ENCODE measurements around the gene RNPEPL1.

Gene RNPEPL1

DNA sequence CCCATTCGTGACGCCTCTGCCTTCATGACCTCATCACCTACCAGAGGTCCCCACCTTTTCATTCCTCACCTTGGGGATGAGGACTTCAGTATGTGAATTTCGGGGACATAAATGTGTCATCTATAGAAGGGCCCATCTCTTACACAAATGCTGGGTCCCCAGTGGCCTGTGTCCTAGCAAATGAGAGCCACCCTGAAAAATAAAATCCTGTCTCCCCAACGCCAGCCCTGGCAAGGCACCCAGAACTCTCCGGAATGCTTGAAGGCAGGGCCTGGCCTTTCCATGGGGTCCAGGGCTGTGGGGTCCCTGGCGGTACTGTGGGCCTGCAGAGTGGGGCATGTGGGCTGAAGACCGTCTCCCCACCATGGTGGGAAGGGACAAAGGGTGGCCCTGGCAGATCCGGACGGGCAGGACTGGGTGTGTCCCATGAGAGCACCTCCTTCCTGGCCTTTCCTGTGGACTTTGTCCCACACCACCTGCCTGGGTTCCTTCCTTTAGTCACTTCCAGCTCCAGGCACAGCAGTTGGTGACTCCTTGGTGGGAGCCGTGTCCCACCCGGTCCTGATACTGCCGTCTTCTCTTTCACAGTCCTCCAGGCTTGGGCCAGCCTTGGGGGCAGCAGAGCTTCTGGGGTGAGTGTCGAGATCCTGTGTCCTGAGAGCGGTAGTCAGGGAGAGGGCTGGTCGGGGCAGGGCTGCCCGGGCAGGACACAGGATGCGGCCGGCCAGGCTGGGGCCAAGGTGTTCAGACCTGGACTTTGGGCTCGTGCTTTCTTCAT lies 36.8 kb downstream of the RNPEPL1 start:
- TF ChIP-seq, protein P1, sequence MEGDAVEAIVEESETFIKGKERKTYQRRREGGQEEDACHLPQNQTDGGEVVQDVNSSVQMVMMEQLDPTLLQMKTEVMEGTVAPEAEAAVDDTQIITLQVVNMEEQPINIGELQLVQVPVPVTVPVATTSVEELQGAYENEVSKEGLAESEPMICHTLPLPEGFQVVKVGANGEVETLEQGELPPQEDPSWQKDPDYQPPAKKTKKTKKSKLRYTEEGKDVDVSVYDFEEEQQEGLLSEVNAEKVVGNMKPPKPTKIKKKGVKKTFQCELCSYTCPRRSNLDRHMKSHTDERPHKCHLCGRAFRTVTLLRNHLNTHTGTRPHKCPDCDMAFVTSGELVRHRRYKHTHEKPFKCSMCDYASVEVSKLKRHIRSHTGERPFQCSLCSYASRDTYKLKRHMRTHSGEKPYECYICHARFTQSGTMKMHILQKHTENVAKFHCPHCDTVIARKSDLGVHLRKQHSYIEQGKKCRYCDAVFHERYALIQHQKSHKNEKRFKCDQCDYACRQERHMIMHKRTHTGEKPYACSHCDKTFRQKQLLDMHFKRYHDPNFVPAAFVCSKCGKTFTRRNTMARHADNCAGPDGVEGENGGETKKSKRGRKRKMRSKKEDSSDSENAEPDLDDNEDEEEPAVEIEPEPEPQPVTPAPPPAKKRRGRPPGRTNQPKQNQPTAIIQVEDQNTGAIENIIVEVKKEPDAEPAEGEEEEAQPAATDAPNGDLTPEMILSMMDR (IDR thresholded peaks at IDR 0.05; ENCODE audit: control insufficient read depth, insufficient read depth, low read depth, low read length, missing control alignments), result no peak
- H3K4me3 ChIP-seq (ENCODE audit: control insufficient read depth, low read depth, low read length), result no peak overlapping the region
- DNase-seq (ENCODE audit: low read depth), result no peak

DNA sequence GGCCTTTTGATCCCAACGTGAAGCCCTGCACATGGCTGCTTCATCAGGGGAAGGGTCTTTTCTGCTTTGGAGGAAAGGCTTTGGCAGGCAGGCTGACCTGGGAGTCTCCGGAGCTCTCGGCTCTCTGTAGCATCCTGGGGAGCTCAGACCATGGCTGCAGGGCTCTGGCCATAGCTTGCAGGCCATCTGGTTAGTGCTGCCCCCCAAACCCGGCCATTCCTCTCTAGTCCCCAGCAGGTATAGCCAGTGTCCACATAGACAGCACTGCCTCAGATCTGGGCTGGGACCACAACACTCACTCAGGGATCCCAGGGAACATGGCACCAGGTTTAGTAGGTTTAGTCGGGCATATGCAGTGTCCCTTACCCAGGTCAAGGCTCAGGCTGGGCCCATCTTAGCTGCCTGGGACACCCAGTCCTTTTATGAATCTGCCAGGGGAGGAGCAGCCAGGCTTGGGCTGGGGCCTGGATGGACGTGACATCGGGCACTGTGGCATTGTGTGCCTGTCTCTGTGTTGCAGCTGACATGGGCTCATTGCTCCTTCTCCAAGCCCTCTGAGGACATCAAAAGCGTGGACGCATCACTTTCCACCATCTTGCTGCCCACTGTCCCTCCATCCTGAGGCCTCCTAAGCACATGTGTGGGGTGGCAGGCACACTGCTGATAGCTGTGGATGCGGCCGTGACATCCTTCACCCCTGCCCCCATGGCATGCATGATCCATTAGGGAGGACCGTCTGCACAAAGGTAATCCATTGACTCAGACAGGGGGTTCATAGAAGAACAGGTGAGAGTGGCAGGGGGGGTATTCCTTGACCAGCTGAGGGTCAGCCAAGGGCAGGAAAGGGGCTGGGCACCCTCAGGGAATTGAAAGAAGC lies 37.8 kb downstream of the RNPEPL1 start:
- H3K4me3 ChIP-seq (ENCODE audit: control insufficient read depth, low read depth, low read length), result no peak overlapping the region
- no peak for DNase-seq (ENCODE audit: low read depth)
- TF ChIP-seq, protein P1 (IDR thresholded peaks at IDR 0.05; ENCODE audit: control insufficient read depth, insufficient read depth, low read depth, low read length, missing control alignments), result no peak

- no peak overlapping the region for H3K4me3 ChIP-seq (ENCODE audit: control insufficient read depth, low read depth, low read length)
- DNase-seq (ENCODE audit: low read depth), result no peak
- TF ChIP-seq, protein P1 (IDR thresholded peaks at IDR 0.05; ENCODE audit: control insufficient read depth, insufficient read depth, low read depth, low read length, missing control alignments), result no peak
Measured at GRCh38 chr2:240611601-240612210, 43.4 kb downstream of the RNPEPL1 start.

- TF ChIP-seq, protein P1 (IDR thresholded peaks at IDR 0.05; ENCODE audit: control insufficient read depth, insufficient read depth, low read depth, low read length, missing control alignments), result no peak
- no peak for DNase-seq (ENCODE audit: low read depth)
- no peak overlapping the region for H3K4me3 ChIP-seq (ENCODE audit: control insufficient read depth, low read depth, low read length)
Measured at GRCh38 chr2:240613781-240614180, 45.5 kb downstream of the RNPEPL1 start.

- no peak overlapping the region for H3K4me3 ChIP-seq (ENCODE audit: control insufficient read depth, low read depth, low read length)
- no peak for DNase-seq (ENCODE audit: low read depth)
- TF ChIP-seq, protein P1 (IDR thresholded peaks at IDR 0.05; ENCODE audit: control insufficient read depth, insufficient read depth, low read depth, low read length, missing control alignments), result no peak
Measured at GRCh38 chr2:240614391-240614790, 46.1 kb downstream of the RNPEPL1 start.

DNA sequence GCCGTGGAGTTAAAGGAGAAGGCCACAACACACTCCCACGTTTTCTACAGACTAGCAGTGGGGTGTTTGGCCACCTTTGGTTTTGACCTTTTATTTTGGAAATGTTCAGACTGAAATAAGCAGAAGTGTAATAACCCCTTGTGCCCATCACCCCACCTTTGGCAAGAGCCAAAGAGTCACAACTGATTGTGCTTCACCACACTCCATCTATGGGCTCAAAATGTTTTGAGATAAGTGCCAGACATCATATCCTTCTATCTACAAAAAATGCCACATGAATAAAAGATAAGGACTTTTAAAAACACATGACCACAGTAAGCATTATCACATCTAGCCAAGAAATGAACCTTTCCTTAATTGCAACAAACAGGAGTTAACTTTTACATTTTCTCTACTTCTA lies 47.1 kb downstream of the RNPEPL1 start:
- no peak overlapping the region for H3K4me3 ChIP-seq (ENCODE audit: control insufficient read depth, low read depth, low read length)
- TF ChIP-seq, protein P1 (IDR thresholded peaks at IDR 0.05; ENCODE audit: control insufficient read depth, insufficient read depth, low read depth, low read length, missing control alignments), result no peak
- DNase-seq (ENCODE audit: low read depth), result no peak

Data from AG09309 (cell line).